HG03175 (cell line): Measurements from ENCODE around the gene ORC3.
"Not testable (repeated sequence)": the region's sequence is repeated elsewhere in the genome, so short reads cannot be mapped to it uniquely, and the experiment has no call there.

Source experiments
- ATAC-seq: cut with Tn5 transposase; IDR thresholded peaks from one replicate; pipeline ENCODE4 v1.9.1; 2021; ENCODE audit warnings: mild to moderate bottlenecking, moderate library complexity; ENCODE audit not compliant: unreplicated experiment

The ORC3 gene

DNA sequence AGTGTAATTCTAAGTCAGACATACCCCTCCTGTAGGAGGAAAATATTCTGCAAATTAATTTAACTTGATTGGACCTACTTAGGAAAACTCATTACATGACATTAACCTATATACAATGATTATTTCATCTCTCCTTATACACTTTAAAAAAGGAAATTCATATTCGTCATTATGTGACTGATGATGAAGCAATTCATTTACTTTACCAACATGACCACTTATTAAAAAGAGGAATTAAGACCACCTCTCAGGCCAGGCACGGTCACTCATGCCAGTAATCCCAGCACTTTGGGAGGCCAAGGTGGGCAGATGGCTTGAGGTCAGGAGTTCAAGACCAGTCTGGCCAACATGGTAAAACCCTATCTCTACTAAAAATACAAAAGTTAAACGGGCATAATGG is 100.5 kb downstream of the ORC3 start:
- ATAC-seq = no peak

GRCh38 chr6:87692086-87692485 is 102.2 kb downstream of the ORC3 start:
- ATAC-seq = no peak

GRCh38 chr6:87696817-87697216 is 106.9 kb downstream of the ORC3 start:
- ATAC-seq = not testable (repeated sequence)

GRCh38 chr6:87697581-87698546 is 107.9 kb downstream of the ORC3 start:
- no peak for ATAC-seq

GRCh38 chr6:87698547-87699006 is 108.6 kb downstream of the ORC3 start:
- peak; percentile 15 for ATAC-seq

GRCh38 chr6:87699576-87699975 is 109.6 kb downstream of the ORC3 start:
- ATAC-seq = no peak

GRCh38 chr6:87700397-87701343 is 110.7 kb downstream of the ORC3 start:
- no peak for ATAC-seq

GRCh38 chr6:87701344-87701675 is 111.4 kb downstream of the ORC3 start:
- ATAC-seq = peak; percentile 0

- peak; percentile 64 for ATAC-seq
Observed at GRCh38 chr6:87701676-87702588, 112.0 kb downstream of the ORC3 start, which contains the start of gene AKIRIN2. AKIRIN2 (minus strand) TSS chr6:87702233; CDS start chr6:87701684, 549 bp downstream.

DNA sequence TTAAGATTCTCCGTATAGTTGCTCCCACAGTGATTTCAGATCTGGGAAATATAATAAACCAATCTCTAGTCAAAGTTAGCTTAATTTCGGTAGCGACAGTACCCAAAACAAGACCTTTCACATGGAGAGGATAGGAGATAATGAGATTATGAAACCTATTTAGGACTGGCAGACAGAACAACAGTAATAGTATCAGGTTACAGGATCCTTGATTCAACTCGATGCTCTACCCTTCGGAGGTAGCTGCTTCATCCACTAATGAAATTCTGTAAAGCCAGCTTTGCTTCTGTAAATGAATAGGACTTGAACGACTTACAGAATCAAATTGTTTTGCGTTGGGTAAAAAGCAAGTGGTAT is 112.6 kb downstream of the ORC3 start:
- peak; percentile 14 for ATAC-seq

DNA sequence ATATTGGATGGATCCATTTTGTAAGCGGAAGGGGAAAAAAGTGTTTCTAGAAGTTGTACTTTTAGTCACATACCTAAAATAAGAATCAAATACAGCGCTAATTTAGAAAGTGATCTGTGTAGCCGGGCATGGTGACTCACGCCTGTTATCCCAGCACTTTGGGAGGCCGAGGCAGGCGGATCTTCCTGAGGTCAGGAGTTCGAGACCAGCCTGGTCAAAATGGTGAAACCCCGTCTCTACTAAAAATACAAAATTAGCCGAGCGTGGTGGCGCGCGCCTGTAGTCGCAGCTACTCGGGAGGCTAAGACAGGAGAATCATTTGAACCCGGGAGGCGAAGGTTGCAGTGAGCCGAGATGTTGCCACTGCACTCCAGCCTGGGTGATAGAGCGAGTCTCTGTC is 113.1 kb downstream of the ORC3 start:
- not testable (repeated sequence) for ATAC-seq

DNA sequence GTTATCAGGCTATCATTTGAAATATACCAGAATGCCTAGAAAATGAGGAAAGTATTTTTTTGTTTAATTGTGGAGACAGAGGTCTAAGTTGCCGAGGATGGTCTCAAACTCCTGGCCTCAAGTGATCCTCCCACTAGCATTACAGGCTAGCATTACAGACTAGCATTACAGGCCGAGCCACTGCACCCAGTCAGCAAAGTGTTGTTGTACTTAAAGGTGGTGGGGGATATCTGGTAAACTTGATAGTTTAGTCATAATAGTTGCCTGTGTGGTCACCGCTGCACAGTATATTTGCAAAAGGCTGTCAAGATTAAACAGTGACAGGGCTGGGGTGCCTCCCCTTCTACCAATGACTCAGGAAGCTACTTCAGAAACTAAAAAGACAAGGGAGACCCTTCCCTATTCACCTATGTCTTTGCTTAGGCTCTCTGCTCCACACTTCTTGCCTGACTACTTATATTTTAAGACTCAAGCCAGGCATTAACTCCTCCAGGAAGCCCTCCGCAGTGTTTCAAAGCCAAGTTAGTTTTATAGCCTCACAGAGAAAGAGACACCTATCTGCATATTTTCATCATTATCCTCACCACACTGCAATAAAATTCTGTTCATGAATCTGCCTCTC is 115.2 kb downstream of the ORC3 start:
- ATAC-seq = peak; percentile 62

DNA sequence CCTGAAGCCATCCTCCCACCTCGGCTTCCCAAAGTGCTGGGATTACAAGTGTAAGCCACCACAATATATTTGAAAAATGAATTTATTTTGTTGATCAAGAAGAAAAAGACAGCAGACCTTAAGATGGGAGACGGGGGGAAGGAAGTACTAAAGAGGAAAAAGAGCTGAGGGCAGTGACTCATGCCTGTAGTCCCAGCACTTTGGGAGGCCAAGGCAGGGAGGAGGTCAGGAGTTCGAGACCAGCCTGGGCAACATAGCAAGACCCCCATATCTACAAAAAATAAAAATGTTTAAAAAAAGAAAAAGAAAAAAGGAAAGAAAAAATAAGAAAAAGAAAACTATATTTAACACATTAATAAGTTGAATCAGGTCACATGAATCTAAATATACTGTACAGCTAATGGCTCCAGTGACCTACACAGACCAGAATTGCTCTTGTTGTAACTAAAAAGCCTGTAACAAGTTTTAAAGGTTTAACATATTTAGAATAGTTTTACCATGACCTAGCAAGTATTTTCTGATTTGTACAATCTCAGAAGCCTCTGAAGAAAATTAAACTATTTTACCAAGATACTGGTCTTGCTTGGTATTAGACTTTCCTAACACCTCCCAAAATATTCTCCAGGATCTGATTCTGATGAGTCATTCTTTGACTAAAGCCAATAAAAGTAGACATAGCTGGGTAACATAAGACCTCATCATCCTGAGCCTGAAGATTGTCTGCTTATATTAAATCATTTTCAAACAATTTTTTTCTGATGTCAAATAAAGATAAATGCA is 116.4 kb downstream of the ORC3 start:
- no peak for ATAC-seq

DNA sequence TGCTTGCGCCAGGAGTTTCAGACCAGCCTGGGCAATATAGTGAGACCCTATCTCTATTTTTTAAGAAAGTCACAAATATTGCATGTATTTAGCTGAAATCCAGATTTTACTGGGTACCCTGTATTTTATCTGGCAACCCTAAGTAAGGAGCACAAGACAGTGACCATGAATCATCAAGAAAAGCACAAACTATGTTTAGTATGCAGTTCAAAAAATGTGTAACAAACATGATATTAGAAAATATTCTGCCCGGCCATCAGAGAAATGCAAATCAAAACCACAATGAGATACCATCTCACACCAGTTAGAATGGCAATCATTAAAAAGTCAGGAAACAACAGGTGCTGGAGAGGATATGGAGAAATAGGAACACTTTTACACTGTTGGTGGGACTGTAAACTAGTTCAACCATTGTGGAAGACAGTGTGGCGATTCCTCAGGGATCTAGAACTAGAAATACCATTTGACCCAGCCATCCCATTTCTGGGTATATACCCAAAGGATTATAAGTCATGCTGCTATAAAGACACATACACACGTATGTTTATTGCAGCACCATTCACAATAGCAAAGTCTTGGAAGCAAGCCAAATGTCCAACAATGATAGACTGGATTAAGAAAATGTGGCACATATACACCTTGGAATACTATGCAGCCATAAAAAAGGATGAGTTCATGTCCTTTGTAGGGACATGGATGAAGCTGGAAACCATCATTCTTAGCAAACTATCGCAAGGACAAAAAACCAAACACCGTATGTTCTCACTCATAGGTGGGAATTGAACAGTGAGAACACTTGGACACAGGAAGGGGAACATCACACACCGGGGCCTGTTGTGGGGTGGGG is 118.9 kb downstream of the ORC3 start:
- not testable (repeated sequence) for ATAC-seq

DNA sequence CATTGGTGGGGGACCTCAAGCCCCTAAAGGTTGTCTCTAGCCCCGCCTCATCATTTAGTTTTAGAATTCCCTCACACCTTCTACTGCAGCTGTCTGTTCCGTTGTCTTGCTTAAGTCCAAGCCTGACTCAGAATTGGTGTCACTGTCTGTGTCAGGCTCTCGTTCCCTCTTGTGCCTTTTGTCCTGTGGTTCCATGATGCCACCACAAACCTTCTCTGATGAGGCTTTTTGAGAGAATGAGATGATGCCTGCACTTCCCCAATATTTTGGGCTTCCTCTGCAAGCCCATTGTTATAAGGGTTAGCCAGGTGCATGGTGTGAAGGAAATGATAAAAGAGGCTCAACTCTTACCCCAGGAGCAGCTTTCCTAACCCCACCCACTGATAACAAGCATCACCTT is 120.2 kb downstream of the ORC3 start:
- no peak for ATAC-seq

DNA sequence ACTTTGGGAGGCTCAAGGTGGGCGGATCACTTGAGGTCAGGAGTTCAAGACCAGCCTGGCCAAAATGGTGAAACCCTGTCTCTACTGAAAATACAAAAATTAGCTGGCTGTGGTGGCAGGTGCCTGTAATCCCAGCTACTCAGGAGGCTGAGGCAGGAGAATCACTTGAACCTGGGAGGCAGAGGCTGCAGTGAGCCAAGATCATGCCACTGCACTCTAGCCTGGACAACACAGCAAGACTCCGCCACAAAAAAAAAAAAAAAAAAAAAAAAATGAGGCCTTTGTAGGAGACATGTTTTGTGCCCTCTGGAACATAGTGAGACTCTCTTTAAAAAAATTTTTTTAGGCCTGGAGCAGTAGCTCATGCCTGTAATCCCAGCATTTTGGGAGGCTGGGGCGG is 122.8 kb downstream of the ORC3 start:
- ATAC-seq = not testable (repeated sequence)

- peak; percentile 56 for ATAC-seq
Observed at GRCh38 chr6:87714093-87714842, 124.3 kb downstream of the ORC3 start.
